ENCODE measurements around the gene HOXA1. TPM values are rescaled to one million over a fixed set of nuclear protein-coding genes. Genes with fewer than 3 reads are reported as not detected.

Gene HOXA1
- total RNA-seq, 2 experiments from 2014 or later, result 0.89 to 0.92 TPM

DNA sequence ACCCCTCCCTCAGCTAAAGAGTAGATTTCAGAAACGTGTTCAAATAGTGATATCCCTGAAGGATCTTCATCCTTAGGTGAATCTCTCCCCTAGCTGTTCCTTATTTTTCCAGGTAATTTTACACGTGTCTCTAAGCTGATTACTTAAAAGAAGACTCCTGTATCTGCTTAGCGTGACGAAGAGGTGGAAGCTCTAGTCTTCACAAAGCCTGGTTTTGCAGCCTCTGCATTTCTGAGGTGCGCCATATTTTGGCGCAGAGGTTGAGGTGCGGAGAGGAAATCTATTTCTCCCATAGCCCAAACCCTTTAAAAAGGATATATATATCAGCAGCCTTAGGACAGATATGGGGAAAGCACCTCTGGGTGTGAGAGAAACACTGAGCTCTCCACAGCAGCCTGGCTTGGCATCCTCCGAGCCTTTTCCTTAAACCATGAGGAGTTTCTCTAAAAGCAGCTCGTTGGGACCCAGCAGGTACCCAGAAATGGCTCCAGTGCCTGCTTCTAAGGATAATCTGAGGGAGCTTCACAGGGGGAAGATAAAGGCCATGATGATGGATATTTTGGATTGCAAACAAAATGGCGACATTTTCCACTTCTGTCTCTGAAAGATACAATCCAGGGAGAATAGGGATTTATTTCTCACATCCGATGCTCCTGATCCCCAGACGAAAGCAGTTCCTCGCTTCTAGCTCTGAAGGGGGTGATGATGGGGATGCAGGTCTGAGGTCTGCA is 9.7 kb upstream of the HOXA1 start:
- ChIA-PET POLR2A (interaction anchor here (1.1 kb wide), 1 partner anchor 9 kb away, joined by 4 read pairs; no protein-coding TSS in a partner anchor), CTCF (interaction anchor here (1.3 to 1.8 kb wide), 2 partner anchors 8 to 14 kb away, joined by 3 to 6 read pairs; no protein-coding TSS in a partner anchor)

DNA sequence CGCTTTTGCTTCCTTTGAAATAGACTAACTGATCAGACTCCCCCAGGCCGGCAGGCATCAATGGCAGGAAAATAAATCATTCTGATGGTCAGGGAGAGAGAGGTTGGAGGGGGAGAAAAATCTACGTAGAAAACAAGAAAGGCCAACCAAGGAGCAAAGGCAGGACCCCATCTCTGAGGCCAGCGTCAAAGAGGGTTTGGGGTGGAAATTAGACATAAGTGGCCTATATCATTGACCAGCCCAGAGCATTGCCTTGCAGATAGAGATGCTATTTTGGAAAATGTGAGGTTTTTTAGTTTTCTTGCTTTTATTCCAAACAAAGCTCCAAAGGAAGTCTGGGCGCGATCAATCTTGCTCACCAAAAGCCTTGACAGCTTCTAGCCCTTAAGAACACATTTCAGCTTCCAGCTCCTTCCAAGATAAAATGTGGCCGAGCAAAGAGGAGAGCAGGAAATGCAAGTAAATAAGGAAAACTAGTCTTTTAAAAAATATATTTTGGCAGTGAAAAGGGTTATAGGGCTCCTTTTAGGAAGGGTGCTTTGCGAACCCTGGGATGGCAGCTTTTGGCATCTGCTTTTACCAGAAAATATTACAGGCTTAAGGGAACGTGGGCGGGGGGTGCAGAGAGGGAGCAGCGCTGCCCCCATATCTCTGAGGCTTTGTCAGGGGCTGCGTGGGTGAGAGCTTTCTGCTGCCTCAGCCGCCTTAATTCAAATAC is 8.7 kb upstream of the HOXA1 start:
- no peaks in the 10 kb centered on the region for H3K9me3 Mint-ChIP-seq (ENCODE audit: insufficient read depth)
- H3K27me3 Mint-ChIP-seq (ENCODE audit: low read depth), result peaks cover 48% of the 10 kb centered on the region
- H3K36me3 Mint-ChIP-seq (ENCODE audit: low read depth), result peaks cover 5% of the 10 kb centered on the region
- no peak overlapping the region for H3K27ac Mint-ChIP-seq
- no peak overlapping the region for H3K4me3 Mint-ChIP-seq
- ChIA-PET POLR2A (no interaction called here), CTCF (interaction anchor here (1.8 kb wide), 1 partner anchor 7 kb away, joined by 6 read pairs; no protein-coding TSS in a partner anchor)
- ATAC-seq, result no peak
- DNase-seq, result no peak
- H3K4me1 Mint-ChIP-seq (ENCODE audit: low read depth), result peaks cover 8% of the 10 kb centered on the region

More for the DNA sequence above, 9.7 kb upstream of the HOXA1 start:
- ATAC-seq (no peak), DNase-seq (no peak)
- Mint-ChIP-seq H3K36me3 (ENCODE audit: low read depth) (peaks cover 5% of the 10 kb centered on the region), H3K27me3 (ENCODE audit: low read depth) (peaks cover 44% of the 10 kb centered on the region), H3K4me1 (ENCODE audit: low read depth) (peaks cover 8% of the 10 kb centered on the region), H3K9me3 (ENCODE audit: insufficient read depth) (no peaks in the 10 kb centered on the region), H3K27ac (no peak overlapping the region), H3K4me3 (no peak overlapping the region)

DNA sequence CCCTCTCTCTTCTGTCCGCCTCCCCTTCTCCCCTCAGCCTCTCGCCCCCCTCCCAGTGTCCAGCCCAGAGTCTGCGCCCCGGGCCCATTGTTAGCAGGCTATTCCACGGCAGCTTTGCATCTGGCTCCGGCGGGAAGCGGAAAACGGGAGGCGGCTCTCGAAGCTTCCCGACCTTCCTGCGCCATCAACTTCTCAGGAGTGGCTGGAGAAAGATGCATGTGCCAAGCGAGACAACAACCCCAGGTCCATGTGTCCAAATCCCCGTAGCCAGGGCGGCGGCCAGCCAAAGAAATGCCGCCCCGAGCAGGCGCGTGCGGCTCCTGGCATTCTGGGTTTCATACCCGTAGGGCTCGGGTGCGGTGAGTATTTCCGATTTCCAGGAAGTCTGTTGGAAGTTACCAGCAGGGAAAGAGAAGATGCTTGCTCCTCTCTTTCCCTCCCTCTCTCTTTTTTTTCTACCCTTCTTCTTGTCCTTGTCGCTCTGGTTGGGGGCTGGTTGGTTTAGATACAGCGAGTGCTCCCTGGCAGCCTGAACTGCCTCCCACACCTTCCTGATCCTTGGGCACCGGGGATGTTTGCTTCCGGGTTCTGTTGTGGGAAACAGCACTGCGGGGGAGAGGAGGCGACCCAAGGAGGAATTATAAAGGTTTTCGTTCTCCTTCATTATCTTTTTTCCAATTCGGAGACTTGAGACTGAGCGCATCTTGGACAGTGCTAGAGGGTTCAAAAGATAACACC is 7.9 kb upstream of the HOXA1 start:
- DNase-seq, result no peak
- Mint-ChIP-seq H3K4me3 (no peak overlapping the region), H3K36me3 (ENCODE audit: low read depth) (peaks cover 6% of the 10 kb centered on the region), H3K9me3 (ENCODE audit: insufficient read depth) (no peaks in the 10 kb centered on the region), H3K27ac (no peak overlapping the region), H3K4me1 (ENCODE audit: low read depth) (peaks cover 8% of the 10 kb centered on the region), H3K27me3 (ENCODE audit: low read depth) (peaks cover 57% of the 10 kb centered on the region)
- no peak for ATAC-seq
- ChIA-PET CTCF (no interaction called here), POLR2A (no interaction called here)

GRCh38 chr7:27102581-27103442 is 7.0 kb upstream of the HOXA1 start, which contains the start of gene HOXA2:
TSS of gene HOXA2 (minus strand) at chr7:27102683. CDS start at chr7:27102500, 183 bp downstream.
- Mint-ChIP-seq H3K27ac (no peak within 1 kb of the TSS), H3K36me3 (ENCODE audit: low read depth) (peaks cover 6% of the 10 kb centered on the region), H3K9me3 (ENCODE audit: insufficient read depth) (no peaks in the 10 kb centered on the region), H3K27me3 (ENCODE audit: low read depth) (peaks cover 63% of the 10 kb centered on the region), H3K4me1 (ENCODE audit: low read depth) (peaks cover 8% of the 10 kb centered on the region), H3K4me3 (peak within 1 kb of the TSS; percentile 25)
- ChIA-PET POLR2A (no interaction called here), CTCF (no interaction called here)
- DNase-seq (no peak), ATAC-seq (no peak)

- Mint-ChIP-seq H3K27ac (no peak overlapping the region), H3K4me3 (peak overlapping the region; percentile 25), H3K9me3 (ENCODE audit: insufficient read depth) (no peaks in the 10 kb centered on the region), H3K4me1 (ENCODE audit: low read depth) (peaks cover 16% of the 10 kb centered on the region), H3K27me3 (ENCODE audit: low read depth) (peaks cover 70% of the 10 kb centered on the region), H3K36me3 (ENCODE audit: low read depth) (peaks cover 6% of the 10 kb centered on the region)
- ATAC-seq (no peak), DNase-seq (no peak)
- ChIA-PET CTCF (no interaction called here), POLR2A (no interaction called here)
Observed at GRCh38 chr7:27101957-27102580, 6.3 kb upstream of the HOXA1 start.

- H3K27me3 Mint-ChIP-seq (ENCODE audit: low read depth), result peaks cover 71% of the 10 kb centered on the region
- DNase-seq (no peak), ATAC-seq (no peak)
- POLR2A ChIA-PET, result no interaction called here
- H3K4me1 Mint-ChIP-seq (ENCODE audit: low read depth), result peaks cover 18% of the 10 kb centered on the region
- no peak overlapping the region for H3K27ac Mint-ChIP-seq
- CTCF ChIA-PET, result no interaction called here
- no peaks in the 10 kb centered on the region for H3K9me3 Mint-ChIP-seq (ENCODE audit: insufficient read depth)
- H3K36me3 Mint-ChIP-seq (ENCODE audit: low read depth), result peaks cover 6% of the 10 kb centered on the region
- no peak overlapping the region for H3K4me3 Mint-ChIP-seq
Observed at GRCh38 chr7:27101171-27101956, 5.6 kb upstream of the HOXA1 start.

DNA sequence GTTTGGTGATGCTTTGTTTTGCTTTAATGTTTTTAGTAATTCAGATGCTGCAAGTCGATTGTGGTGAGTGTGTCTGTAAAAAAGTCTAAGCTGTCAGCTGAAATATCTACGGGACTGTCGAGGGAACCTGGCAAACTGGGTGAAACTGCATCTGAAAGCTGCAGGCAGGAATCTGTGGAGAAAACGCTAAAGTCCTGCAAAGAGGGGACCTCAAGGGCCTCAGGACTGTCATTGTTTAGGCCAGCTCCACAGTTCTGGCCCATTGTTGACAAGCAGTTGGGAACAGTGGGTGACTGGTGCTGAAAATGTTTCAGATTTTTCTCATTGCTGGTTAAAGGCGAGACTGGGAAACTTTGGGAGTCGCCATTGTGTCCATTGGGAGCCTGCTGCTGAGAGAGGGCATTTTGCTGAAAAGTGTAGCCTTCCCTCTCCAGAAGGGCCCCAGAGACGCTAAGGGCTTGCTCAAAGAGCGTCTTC is 4.9 kb upstream of the HOXA1 start:
- no peak for ATAC-seq
- no peak overlapping the region for H3K27ac Mint-ChIP-seq
- H3K27me3 Mint-ChIP-seq (ENCODE audit: low read depth), result peaks cover 70% of the 10 kb centered on the region
- DNase-seq, result no peak
- ChIA-PET CTCF (no interaction called here), POLR2A (no interaction called here)
- H3K36me3 Mint-ChIP-seq (ENCODE audit: low read depth), result peaks cover 6% of the 10 kb centered on the region
- H3K4me1 Mint-ChIP-seq (ENCODE audit: low read depth), result peaks cover 19% of the 10 kb centered on the region
- H3K9me3 Mint-ChIP-seq (ENCODE audit: insufficient read depth), result no peaks in the 10 kb centered on the region
- no peak overlapping the region for H3K4me3 Mint-ChIP-seq

DNA sequence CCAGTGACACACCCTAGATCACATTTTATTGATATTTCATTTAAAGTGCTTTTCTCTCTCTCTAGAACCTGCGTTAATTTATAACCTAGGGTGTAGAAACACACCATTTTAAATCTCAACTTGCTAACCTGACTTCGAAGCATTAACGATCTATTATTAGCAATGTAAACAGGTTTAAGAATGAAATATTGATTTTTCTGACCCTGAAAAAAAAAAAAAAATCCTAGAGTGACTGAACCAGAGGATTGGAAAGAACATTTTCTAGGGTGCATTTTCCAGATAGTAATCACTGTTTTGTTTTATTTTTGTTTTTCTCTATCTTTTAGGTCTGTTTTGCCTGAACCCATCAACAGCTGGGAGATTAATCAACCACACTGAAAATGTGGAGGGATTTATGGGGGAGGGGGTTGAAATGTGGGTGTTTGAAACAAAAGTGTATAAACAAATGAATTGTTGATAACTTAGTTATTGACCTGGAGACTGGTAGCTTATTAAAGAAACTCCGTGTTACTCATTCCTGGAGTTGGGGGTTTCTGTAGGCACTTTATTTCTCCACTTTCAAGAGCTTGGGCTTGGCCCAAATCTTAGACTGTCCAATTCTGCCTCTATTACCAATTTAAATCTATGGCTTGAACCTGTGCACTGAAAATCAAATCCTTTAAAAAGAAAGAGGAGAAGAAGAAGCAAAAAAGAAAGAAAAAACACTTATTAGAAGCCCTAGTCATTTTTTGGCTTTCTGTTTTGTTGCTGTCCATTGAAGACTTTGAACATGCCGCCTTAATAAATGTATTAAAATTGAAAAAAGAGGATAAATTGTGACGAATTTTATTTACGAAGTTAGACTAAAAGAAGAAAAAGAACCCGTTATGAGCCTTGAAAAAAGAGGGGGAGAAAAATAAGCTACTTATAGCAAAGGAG is 3.9 kb upstream of the HOXA1 start:
- H3K4me3 Mint-ChIP-seq, result no peak overlapping the region
- peaks cover 28% of the 10 kb centered on the region for H3K4me1 Mint-ChIP-seq (ENCODE audit: low read depth)
- H3K36me3 Mint-ChIP-seq (ENCODE audit: low read depth), result peaks cover 6% of the 10 kb centered on the region
- DNase-seq, result no peak
- peaks cover 75% of the 10 kb centered on the region for H3K27me3 Mint-ChIP-seq (ENCODE audit: low read depth)
- ChIA-PET CTCF (interaction anchor here (0.6 kb wide), 1 partner anchor 417 kb away, joined by 4 read pairs; no protein-coding TSS in a partner anchor), POLR2A (no interaction called here)
- no peaks in the 10 kb centered on the region for H3K9me3 Mint-ChIP-seq (ENCODE audit: insufficient read depth)
- no peak for ATAC-seq
- no peak overlapping the region for H3K27ac Mint-ChIP-seq

GRCh38 chr7:27098578-27099451 is 3.0 kb upstream of the HOXA1 start:
- Mint-ChIP-seq H3K27me3 (ENCODE audit: low read depth) (peaks cover 78% of the 10 kb centered on the region), H3K9me3 (ENCODE audit: insufficient read depth) (no peaks in the 10 kb centered on the region), H3K4me1 (ENCODE audit: low read depth) (peaks cover 28% of the 10 kb centered on the region), H3K4me3 (no peak overlapping the region), H3K36me3 (ENCODE audit: low read depth) (peaks cover 6% of the 10 kb centered on the region), H3K27ac (no peak overlapping the region)
- no peak for ATAC-seq
- no peak for DNase-seq
- CTCF ChIA-PET, result no interaction called here
- POLR2A ChIA-PET, result no interaction called here

Data from activated CD8-positive, alpha-beta T cell treated with anti-CD3 and anti-CD28 coated beads, Interleukin-2, amount 10 ng/mL, durations not matched to agents 7 days and 5 days (primary cell).